Measurements from ENCODE around the gene SPI1.
"Not testable (repeated sequence)": the region's sequence is repeated elsewhere in the genome, so short reads cannot be mapped to it uniquely, and the experiment has no call there.

Gene SPI1

DNA sequence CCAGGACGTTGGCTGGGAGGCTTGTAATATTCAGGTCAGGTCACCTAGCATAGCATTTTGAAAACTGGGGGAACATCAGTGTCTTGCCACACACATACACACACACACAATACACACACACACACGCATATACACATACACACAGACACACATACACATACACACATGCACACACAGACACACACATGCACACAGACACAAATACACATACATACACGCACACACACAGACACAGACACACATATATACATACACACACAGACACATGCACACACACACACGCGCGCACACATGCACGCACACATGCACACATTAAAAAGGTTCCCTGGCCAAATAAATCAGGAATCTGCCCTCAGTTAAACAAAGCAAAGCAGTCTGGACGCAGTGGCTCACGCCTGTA lies 38.3 kb downstream of the SPI1 start:
- no peak for DNase-seq (ENCODE audit: low spot score)

DNA sequence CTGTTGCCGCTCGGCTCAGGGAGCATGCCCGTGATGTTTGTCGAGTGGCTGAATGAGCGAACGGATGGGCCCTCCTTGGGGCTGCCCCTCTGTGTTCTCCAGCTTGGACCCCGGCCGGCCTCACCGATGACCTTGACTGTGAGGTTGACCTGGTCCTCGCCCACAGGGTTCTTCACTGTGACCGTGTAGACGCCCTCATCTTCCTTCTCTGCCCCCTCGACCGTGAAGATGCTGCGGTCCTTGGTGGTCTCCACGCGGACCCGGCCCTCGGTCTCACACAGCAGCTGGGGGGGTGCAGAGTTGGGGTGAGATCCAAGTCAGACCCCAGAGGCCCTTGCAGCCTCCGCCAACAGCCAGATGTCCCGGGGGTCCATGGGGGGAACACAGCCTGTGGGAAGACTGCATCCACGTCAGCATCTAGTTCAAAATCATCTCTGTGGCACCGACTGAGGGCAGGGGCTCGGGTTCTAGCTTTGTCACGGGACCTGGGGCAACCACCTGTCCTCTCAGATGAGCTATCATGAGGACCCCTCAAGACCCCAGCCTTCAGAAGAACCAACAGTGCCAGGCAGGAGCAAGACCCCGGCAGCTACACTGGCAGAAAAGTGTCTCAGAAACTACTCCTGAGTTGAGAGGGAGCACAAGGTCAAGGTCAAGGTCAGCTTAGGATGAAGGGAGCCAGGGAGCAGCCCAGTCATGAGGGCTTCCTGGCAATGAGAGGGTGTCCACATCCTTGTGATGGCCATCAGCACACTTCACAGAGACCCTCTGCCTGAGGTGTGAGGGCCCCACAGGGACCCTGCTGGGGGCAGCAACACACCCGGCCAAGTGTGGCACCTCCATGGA lies 39.7 kb downstream of the SPI1 start:
- no peak for DNase-seq (ENCODE audit: low spot score)

DNA sequence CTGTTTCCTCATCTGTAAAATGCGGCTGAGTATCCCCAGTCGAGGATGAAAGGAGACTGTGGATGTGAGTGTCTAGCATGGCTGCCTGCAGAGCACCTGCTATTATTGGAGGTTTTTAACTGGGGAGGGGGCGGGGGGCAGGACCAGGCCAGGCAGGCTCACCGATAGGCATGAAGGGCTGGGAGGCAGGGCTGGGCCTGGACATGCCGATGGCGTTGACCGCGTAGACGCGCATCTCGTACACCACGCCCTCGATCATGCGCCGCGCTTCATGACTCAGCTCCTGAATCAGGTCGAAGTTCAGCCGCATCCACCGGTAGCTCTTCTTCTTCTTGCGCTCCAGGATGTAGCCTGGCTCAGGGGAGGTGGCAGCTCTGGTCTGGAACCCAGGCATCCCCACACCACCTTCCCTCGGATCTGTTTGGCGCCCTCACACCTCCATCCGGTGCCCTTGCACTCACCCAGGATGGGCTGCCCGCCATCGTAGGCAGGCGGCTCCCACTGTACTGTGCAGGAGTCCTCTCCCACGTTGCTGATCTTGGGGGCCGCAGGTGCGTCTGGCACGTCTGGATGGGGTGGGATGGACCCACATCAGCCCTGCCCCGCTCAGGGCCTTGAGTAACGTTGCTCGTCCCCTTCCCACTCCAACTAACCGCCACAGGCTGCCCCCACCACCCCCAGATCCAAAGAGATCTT lies 41.0 kb downstream of the SPI1 start:
- no peak for DNase-seq (ENCODE audit: low spot score)

DNA sequence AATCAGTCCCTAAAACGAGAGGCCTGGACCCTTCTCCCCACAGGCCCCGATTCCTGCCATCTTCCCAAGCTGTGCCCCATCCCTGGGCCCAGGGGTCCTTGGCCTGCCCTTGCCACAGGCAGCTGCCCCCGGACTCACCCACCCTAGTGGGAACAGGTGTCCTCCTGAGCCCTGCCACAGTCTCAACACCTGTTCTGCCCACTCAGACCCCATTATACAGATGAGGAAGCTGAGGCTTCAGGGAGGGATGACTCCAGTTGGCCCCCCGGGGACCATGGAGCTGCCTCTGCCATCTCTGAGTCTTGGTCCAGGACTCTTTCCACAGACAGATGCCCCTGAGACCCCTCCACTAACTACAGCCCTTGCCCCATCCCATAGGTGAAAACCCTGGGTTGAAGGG lies 41.8 kb downstream of the SPI1 start:
- no peak for DNase-seq (ENCODE audit: low spot score)

DNA sequence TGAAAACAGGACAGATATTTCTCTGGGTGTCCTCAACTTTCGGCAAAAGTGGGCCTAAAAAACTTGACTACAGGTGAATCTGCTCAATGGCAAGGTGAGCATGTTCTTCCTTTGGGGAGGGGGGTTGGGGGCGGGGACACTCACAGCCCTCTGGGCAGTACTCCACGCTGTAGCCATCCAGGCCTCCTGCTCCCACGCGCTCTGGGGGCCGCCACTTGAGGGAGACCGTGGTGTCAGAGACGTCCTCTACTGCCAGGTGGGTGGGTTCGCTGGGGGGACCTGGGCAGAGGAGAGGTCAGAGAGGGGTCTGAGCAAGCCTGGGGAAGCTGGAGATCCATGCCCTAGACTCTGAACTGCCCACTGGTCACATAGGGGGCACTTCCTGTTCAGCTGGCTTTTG lies 42.6 kb downstream of the SPI1 start:
- DNase-seq (ENCODE audit: low spot score) = no peak

DNA sequence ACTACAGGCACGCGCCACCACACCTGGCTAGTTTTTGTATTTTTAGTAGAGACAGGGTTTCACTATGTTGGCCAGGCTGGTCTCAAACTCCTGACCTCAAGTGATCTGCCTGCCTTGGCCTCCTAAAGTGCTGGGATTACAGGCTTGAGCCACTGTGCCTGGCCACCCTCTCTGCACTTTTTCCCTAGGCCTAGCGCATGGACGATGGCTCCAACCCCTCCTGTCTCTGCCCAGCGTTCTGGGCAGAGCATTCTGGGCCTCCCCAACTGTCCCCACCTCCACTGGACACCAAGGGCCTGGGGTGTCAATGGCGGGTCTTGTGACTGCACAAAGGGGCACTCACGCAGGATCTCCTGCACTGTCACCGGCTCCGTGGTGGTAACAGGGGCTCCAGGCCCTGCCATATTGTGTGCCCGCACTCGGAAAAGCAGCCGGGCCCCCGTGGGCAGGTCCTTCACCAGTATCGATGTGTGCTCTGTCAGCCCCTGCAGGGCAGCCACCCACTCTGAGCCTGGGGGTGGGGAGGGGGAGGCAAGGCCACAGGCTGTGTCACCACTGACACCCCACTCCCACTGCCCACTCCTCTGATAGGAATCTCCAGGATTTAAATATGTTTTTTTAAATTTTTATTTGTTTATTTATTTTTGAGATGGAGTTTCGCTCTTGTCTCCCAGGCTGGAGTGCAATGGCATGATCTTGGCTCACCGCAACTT lies 43.5 kb downstream of the SPI1 start:
- DNase-seq (ENCODE audit: low spot score) = not testable (repeated sequence)

DNA sequence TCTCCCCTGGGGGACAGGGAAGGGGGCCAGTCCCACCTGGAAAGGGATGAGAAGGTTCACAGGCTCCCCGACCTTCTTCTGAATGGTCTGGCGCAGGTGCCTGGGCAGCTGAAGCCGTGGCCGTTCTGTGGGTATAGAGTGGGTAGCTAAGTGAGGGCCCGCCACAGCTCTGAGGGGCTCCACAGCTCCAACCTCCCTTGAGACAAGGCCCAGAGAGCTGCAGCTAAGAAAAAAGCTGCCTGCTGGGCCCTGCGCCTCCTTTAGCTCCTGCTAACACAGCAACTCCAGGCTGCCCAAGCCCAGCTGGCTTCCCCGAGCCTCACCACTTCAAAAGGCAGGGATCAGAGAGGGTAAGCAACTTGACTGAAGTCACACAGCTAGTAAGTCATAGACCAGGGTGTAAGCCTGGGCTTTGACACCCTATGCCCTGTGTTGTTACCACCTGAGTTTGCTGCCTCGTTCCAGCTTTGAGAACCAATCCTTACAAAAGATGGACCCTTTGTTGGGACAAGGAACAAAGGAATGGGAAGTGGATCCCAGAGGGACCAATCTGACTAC lies 44.4 kb downstream of the SPI1 start:
- no peak for DNase-seq (ENCODE audit: low spot score)

DNA sequence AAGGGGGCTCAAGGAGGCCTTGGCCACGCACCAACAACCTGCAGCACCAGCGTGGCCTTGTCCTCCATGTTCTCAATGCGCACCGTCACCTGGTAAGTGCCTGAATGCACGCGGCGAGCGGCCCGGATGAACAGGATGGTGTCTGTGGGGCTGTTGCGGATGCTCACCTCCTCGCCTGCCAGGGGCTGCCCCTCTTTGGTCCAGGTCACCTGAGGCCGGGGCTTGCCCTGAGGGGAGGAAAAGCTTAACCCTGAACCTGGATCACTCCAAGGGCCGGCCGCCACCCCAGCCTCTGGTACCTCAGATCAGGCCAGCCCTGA lies 44.9 kb downstream of the SPI1 start:
- DNase-seq (ENCODE audit: low spot score) = no peak

DNA sequence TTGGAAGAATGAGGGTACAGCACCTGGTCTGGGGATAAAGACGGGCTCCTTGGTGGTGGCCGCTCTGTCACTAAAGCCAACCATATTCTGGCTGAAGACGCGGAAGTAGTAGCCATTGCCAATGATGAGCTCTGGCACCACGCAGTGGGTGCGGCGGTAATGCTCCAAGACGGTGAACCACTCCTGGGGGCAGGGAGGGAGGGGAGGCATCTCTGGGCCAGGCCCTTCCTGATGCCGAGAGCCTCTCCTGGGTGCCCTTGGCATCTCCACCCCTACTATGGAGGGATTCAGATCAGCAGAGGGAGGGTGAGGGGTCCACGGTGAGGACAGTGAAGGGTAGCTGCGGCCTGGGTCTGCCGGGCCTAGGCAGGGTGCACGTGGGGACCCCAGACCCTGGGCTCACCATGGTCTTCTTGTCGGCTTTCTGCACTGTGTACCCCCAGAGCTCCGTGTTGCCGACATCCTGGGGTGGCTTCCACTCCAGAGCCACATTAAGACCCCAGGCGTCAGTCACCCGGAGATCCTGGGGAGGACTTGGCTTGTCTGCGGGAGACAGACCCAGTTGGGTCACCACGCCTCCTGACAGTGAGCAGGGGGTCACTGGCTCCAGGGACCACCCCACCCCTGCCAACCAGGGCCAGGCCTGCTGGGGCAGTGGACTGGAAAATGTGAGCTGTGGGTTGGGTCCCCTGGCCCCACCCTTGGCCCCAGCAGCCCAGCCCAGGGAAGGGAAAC lies 45.4 kb downstream of the SPI1 start:
- DNase-seq (ENCODE audit: low spot score) = no peak

DNA sequence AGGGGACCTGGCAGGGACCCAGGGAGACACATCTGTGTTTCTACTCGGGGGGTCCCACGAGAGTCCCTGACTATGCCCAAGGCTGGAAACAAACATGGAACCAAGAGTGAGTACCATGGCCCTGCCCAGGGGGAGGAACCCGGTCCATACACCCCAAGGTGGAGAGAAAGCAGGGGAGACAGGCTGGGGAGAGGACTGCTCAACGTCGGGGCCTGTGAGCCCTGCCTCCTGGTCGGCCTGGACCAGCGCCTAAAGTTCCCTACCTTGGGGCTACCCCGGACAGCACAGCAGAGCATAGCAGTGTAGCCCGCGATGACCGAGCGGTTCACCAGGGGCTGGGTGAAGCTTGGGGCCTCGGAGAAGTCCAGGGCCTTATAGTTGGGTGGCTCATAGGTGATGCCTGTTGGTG lies 46.0 kb downstream of the SPI1 start:
- no peak for DNase-seq (ENCODE audit: low spot score)

DNA sequence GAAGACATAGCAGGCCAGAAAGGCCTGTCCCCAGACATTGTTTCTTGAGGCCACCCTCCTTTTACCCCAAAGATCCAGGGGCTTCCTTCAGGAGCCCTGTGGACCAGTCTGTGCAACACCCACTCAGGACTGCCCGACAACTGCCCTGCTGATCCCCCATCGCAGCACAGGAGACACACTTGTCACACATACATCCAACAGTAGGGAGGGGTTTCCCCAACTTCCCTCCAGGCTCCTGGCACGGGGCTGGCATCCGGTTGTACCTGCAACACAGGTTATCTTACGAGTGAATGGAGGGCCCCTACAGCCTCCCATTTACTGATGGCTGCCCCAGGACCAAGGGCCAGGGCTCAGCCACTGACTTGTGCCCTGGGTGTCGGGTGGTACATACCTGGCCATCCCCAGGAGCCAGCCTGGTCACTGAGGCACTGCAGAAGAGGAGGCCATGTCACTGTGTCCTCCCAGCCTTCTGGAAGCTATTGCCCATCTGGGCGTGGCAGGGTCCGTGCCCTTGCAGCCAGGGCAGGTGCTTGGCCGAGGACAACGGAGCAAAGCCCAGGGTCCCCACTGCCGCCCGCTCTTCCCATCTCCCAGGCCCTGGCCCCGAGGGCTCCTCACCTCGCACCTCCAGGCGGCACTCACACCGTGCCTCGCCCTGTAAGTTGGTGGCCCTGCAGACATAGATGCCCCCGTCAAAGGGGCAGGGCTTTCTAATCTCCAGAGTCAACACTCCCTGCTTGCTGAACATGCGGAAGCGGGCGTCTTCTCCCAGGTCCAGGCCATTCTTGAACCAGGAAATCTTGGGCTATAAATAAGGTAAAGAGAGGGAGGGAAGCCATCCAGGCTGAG lies 46.7 kb downstream of the SPI1 start:
- DNase-seq (ENCODE audit: low spot score) = no peak

DNA sequence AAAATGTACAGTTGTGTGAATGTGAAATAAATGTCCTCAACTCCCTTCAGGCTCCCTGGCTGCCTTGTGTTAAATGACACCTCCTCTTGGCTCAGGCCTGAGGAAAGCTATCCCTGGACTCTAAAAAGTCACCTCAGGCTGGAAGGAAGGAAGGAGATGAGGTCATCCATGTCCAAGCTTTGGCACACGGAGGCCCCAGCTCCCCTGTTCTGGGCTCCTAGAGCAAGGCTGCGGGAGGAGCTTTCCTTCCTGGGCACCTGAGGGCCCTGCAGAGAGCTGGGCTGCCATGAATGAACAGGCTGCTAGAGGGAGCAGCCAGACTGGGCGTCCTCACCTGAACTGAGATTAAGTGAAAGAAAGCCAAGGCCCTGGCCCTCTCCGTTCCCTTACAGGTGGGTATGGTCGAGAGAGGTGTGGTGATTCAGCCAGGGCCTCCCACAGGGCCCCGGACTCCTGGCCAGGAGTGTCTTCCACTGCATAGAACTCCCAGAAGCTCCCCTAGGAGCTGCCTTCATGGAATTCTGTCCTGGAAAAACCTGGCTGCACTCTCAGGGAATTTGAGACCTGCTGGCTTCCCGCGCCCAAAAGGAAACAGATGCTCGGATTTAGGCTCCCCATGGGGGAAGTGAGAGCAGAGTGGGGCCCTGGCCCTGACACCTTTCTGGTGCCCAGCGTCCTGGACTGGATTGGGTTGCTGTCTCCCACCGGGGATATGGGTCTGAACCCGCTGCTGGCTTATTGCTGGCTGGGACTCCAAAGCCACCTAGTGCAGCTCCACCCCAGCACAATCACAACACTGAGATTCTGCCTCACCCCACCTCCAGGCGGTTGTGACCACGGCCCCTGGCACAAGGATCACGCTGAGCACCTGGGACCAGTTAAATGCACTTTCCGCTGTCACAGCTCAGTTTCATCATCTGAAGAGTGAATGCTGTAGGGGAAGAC lies 48.1 kb downstream of the SPI1 start:
- no peak for DNase-seq (ENCODE audit: low spot score)

DNA sequence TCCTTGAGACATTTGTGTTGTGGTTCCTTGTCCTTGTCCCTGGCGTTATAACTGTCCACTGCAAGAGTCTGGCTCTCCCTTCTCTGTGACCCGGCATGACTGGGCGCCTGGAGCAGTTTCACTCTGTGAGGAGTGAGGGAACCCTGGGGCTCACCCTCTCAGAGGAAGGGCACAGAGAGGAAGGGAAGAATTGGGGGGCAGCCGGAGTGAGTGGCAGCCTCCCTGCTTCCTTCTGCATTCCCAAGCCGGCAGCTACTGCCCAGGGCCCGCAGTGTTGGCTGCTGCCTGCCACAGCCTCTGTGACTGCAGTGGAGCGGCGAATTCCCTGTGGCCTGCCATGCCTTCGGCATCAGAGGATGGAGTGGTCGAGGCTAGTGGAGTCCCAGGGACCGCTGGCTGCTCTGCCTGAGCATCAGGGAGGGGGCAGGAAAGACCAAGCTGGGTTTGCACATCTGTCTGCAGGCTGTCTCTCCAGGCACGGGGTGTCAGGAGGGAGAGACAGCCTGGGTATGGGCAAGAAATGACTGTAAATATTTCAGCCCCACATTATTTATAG lies 48.8 kb downstream of the SPI1 start:
- DNase-seq (ENCODE audit: low spot score) = no peak

DNA sequence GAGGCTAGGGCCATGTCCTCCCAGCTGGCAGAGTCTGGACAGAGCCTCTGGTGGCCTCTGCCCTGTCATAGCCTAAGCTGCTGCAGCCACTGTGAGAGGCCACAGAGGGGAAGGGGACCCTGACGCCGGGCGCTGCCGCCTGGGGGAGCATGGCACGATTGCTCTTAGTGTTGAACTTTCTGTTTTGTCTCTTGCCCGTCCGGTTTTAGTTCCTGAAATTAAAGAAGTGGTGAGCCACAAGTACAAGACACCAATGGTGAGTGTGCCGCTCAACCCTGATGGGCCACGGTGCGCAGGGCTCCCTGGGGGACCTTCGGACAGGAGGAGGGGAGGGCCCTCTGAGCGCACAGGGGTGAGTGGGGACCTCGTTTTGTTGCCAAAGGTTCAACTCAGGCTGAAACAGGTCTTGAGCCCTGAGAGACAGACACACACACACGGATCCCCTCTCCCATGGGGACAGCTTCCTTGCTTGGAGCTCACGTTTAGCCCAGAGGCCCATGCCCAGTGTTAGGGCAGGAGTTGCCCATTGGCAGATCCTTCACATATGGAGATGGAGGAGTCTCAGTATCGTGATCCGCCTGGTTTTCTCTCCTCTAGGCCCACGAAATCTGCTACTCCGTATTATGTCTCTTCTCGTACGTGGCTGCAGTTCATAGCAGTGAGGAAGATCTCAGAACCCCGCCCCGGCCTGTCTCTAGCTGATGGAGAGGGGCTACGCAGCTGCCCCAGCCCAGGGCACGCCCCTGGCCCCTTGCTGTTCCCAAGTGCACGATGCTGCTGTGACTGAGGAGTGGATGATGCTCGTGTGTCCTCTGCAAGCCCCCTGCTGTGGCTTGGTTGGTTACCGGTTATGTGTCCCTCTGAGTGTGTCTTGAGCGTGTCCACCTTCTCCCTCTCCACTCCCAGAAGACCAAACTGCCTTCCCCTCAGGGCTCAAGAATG lies 49.6 kb downstream of the SPI1 start:
- no peak for DNase-seq (ENCODE audit: low spot score)

DNA sequence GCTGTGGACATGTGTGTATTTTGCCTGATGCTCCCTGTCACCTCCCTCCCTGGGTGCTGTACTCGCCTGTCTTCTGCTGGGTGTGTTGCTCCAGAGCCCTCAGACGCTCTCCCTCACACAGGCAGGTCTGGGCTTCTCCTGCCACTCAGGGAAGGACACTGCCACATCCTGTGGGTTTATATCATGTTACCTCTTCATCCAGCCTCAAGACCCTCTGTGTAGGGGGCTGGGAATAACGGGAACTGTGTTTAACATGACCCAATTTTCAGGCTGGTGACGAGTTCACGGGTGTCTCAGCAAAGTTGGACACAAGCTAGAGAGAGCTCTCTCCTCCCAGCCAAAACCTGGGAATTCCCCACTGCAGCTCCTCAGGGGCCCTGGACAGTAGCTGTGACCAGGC lies 50.4 kb downstream of the SPI1 start:
- DNase-seq (ENCODE audit: low spot score) = no peak

DNA sequence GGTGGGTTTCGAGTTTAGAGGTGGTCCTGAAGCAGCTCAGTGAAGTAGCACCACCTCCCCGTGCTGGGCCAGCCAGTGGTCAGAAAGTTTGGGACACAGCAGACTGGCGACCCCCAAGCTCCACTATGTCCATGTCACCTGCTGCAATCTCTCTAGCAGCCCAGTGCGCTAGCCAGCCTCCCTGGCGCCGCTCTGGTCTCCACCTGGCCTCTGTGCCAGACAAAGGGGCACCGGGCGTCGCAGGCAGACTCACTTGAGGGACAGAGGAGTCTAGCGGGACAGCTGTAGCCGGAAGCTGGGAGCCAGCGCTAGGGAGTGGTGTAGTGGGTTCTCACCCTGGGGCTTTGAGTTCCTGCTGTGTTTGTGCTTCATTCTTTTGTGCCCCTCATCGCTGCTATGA lies 51.3 kb downstream of the SPI1 start:
- no peak for DNase-seq (ENCODE audit: low spot score)

DNA sequence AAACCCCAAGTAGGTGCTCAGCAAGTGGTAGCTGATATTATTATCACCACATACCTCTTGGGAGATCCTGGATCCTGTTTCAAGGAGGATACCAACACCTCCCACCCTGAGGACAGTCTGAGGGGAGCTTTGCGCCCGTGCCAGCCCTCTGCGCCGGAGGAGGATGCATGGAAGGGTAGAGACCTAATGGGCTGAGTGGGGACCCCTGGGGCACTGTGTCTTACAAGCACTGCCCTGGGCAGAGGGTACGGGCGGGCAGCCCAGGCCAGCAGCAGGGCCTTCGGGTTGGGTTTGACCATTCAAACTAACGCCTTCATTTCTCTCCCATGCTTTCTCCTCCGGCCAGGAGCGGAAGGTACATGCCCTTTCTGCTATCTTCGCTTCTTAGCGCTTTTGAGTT lies 52.1 kb downstream of the SPI1 start:
- no peak for DNase-seq (ENCODE audit: low spot score)

DNA sequence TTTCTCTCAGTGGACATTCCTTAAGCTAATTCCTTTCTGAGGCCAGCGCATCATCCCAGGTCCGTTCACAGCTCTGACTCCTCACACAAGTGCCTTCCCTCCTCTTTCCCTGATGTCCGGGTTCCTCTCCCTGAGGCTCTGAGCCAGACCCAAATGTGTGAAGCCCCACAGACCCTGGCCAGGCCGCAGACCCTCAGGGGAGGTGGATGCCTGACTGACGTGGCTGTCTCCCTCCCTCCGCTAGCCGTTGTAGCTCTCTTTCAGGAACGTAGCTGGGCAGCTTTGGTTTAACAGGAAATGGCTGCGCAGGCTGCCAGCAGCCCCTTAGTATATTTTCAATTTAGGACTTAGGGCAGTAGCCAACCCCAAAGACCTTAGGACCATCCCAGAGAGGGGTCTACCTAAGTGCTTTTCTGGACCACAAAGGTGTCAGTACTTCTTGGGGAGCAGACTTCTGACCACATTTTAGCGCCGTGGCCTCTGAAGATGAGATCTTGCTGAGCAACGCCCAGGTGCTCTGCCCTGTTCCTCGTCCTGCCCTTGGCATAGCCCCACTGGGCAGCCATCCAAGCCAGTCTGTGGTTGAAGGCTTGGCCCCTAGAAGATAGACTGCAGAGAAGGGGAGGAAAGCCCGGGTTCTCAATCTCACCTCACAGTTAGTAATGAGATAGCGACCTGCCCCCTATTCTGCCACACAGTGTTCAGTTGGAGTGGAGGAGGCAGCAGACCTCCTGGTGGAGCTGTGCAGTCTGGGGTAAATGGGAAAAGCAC lies 52.9 kb downstream of the SPI1 start:
- no peak for DNase-seq (ENCODE audit: low spot score)
